ENCODE data around the gene TMC6. TPM values are rescaled to one million over a fixed set of nuclear protein-coding genes. Genes with fewer than 3 reads are reported as not detected.
A peak's percentile ranks its signal among the peaks of the same experiment; 100 is the strongest.

TMC6 gene
- total and polyA plus RNA-seq, 2 of the 13 experiments (the other 11 are each of a cell fraction or from before 2014, with no cell fraction given), result 48.4 to 99.1 TPM

DNA sequence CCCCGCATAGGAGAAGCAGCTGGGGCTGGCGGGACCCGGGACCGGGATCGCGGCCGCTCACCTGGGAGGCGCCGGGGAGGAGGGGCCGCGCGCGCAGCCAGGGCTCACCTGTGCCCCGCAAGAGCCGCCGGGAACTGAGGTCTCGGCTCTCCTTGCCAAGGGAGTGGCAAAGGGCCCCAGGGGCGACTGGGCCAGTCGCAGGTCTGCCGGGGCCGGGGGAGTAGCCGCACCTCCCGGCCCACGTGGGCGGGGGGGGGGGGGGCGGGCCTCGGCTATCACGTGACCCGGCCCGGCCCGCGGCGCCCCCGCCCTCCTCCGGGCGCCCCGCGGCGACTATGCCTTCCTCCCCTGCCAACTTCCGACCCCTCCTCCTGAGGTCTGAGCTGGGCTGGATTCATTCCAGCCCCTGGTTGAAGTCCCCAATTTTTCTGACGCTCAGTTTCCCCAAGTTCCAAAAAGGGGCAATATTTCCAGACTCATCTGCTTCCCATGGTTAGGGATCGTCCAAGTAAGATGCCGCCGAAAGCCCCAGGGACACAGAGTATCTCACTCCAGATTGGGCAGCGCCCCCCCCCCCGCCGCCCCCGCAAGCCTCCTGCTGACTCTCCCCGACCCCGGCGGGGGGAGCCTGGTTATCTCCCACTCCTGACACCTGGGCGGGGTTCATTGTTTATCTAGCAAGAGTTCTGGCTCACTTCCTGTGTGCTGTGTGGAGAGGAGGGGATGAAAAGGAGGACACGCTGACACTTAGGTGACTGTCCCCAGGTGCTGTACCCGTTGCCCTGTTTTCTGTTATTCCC is at the start of gene TMC6 (continued):
- TF ChIP-seq, protein P1, sequence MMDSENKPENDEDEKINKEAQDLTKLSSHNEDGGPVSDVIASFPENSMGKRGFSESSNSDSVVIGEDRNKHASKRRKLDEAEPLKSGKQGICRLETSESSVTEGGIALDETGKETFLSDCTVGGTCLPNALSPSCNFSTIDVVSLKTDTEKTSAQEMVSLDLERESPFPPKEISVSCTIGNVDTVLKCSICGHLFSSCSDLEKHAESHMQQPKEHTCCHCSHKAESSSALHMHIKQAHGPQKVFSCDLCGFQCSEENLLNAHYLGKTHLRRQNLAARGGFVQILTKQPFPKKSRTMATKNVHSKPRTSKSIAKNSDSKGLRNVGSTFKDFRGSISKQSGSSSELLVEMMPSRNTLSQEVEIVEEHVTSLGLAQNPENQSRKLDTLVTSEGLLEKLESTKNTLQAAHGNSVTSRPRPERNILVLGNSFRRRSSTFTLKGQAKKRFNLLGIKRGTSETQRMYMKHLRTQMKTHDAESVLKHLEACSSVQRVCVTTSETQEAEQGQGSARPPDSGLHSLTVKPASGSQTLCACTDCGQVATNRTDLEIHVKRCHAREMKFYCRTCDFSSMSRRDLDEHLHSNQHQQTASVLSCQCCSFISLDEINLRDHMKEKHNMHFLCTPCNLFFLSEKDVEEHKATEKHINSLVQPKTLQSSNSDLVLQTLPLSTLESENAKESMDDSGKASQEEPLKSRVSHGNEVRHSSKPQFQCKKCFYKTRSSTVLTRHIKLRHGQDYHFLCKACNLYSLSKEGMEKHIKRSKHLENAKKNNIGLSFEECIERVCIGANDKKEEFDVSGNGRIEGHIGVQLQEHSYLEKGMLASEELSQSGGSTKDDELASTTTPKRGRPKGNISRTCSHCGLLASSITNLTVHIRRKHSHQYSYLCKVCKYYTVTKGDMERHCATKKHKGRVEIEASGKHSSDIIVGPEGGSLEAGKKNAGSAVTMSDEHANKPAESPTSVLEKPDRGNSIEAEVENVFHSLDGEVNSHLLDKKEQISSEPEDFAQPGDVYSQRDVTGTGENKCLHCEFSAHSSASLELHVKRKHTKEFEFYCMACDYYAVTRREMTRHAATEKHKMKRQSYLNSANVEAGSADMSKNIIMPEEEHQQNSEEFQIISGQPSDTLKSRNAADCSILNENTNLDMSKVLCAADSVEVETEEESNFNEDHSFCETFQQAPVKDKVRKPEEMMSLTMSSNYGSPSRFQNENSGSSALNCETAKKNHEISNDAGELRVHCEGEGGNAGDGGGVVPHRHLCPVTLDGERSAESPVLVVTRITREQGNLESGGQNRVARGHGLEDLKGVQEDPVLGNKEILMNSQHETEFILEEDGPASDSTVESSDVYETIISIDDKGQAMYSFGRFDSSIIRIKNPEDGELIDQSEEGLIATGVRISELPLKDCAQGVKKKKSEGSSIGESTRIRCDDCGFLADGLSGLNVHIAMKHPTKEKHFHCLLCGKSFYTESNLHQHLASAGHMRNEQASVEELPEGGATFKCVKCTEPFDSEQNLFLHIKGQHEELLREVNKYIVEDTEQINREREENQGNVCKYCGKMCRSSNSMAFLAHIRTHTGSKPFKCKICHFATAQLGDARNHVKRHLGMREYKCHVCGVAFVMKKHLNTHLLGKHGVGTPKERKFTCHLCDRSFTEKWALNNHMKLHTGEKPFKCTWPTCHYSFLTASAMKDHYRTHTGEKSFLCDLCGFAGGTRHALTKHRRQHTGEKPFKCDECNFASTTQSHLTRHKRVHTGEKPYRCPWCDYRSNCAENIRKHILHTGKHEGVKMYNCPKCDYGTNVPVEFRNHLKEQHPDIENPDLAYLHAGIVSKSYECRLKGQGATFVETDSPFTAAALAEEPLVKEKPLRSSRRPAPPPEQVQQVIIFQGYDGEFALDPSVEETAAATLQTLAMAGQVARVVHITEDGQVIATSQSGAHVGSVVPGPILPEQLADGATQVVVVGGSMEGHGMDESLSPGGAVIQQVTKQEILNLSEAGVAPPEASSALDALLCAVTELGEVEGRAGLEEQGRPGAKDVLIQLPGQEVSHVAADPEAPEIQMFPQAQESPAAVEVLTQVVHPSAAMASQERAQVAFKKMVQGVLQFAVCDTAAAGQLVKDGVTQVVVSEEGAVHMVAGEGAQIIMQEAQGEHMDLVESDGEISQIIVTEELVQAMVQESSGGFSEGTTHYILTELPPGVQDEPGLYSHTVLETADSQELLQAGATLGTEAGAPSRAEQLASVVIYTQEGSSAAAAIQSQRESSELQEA (CRISPR knock-in tag; IDR thresholded peaks at IDR 0.05; ENCODE audit: not compliant biosample characterization), result no peak
- TF ChIP-seq ZNF598 (CRISPR knock-in tag; IDR thresholded peaks at IDR 0.05; ENCODE audit: borderline replicate concordance) (no peak), RARG (CRISPR knock-in tag; IDR thresholded peaks at IDR 0.05; ENCODE audit: low read depth) (no peak), NFE2L1 (CRISPR knock-in tag; IDR thresholded peaks at IDR 0.05; ENCODE audit: borderline replicate concordance) (no peak), TCF7L2 (IDR thresholded peaks at IDR 0.05; ENCODE audit: low read depth, low read length) (no peak), HNRNPL (IDR thresholded peaks at IDR 0.05; ENCODE audit: low read depth, low read length) (no peak; the same call in 1 of the 2 replicates), ZNF670 (CRISPR knock-in tag; IDR thresholded peaks at IDR 0.05; ENCODE audit: borderline replicate concordance) (0 out of 2 replicates have a peak, but pooled peaks have one; percentile 19), ATF1 (CRISPR knock-in tag; IDR thresholded peaks at IDR 0.05) (no peak), ZNF839 (CRISPR knock-in tag; IDR thresholded peaks at IDR 0.05; ENCODE audit: borderline replicate concordance) (no peak)
- TF ChIP-seq, protein P2, sequence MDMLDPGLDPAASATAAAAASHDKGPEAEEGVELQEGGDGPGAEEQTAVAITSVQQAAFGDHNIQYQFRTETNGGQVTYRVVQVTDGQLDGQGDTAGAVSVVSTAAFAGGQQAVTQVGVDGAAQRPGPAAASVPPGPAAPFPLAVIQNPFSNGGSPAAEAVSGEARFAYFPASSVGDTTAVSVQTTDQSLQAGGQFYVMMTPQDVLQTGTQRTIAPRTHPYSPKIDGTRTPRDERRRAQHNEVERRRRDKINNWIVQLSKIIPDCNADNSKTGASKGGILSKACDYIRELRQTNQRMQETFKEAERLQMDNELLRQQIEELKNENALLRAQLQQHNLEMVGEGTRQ (IDR thresholded peaks at IDR 0.05; ENCODE audit: low read depth, low read length), result peak; percentile 83
- TF ChIP-seq, protein P2 (CRISPR knock-in tag; IDR thresholded peaks at IDR 0.05; ENCODE audit: borderline replicate concordance), result peak; percentile 66; the same call in 1 of the 2 replicates
- TF ChIP-seq, protein P3, sequence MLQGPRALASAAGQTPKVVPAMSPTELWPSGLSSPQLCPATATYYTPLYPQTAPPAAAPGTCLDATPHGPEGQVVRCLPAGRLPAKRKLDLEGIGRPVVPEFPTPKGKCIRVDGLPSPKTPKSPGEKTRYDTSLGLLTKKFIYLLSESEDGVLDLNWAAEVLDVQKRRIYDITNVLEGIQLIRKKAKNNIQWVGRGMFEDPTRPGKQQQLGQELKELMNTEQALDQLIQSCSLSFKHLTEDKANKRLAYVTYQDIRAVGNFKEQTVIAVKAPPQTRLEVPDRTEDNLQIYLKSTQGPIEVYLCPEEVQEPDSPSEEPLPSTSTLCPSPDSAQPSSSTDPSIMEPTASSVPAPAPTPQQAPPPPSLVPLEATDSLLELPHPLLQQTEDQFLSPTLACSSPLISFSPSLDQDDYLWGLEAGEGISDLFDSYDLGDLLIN (CRISPR knock-in tag; IDR thresholded peaks at IDR 0.05; ENCODE audit: borderline replicate concordance), result no peak
- TF ChIP-seq, protein P4, sequence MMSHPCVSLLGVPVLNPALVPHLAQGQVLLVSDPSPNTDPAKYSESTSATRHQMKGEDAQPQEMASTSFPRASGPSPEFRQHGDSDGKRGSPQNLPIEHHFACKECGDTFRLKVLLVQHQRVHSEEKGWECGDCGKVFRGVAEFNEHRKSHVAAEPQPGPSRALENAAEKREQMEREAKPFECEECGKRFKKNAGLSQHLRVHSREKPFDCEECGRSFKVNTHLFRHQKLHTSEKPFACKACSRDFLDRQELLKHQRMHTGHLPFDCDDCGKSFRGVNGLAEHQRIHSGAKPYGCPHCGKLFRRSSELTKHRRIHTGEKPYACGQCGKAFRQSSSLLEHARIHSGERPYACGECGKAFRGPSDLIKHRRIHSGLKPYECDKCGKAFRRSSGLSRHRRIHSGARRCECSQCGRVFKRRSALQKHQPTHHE (CRISPR knock-in tag; IDR thresholded peaks at IDR 0.05; ENCODE audit: borderline replicate concordance), result peak; percentile 11; the same call in 1 of the 2 replicates

Data from HepG2 (cell line).